ENCODE measurements around the gene EBP.

EBP gene

GRCh38 chrX:48521353-48522243 lies at the start of gene EBP:
Gene EBP (plus strand): TSS chrX:48521808. CDS start chrX:48523772, 1,964 bp downstream.
- DNase-seq: peak; percentile 95

GRCh38 chrX:48472225-48472624 lies 49.4 kb upstream of the EBP start:
- no peak for DNase-seq

GRCh38 chrX:48472851-48473703 lies 48.5 kb upstream of the EBP start:
- DNase-seq: no peak

GRCh38 chrX:48473704-48473990 lies 48.0 kb upstream of the EBP start:
- DNase-seq: no peak

GRCh38 chrX:48474127-48474526 lies 47.5 kb upstream of the EBP start:
- DNase-seq: no peak

GRCh38 chrX:48474581-48474980 lies 47.0 kb upstream of the EBP start:
- DNase-seq: no peak

GRCh38 chrX:48475296-48475695 lies 46.3 kb upstream of the EBP start:
- DNase-seq: peak; percentile 13

GRCh38 chrX:48475774-48476577 lies 45.6 kb upstream of the EBP start, which contains the start of gene FTSJ1:
Gene FTSJ1 (plus strand): TSS chrX:48476199. CDS start chrX:48478048, 1,849 bp downstream.
- peak; percentile 88 for DNase-seq

- DNase-seq: no peak
Observed at GRCh38 chrX:48476919-48477318, 44.7 kb upstream of the EBP start.

- no peak for DNase-seq
Observed at GRCh38 chrX:48477960-48478755, 43.5 kb upstream of the EBP start.

- DNase-seq: no peak
Observed at GRCh38 chrX:48478806-48479205, 42.8 kb upstream of the EBP start.

- no peak for DNase-seq
Observed at GRCh38 chrX:48480142-48480541, 41.5 kb upstream of the EBP start.

- DNase-seq: no peak
Observed at GRCh38 chrX:48480583-48480982, 41.0 kb upstream of the EBP start.

GRCh38 chrX:48482526-48482925 lies 39.1 kb upstream of the EBP start:
- DNase-seq: no peak

- DNase-seq: no peak
Observed at GRCh38 chrX:48487362-48487798, 34.2 kb upstream of the EBP start.

GRCh38 chrX:48488034-48488433 lies 33.6 kb upstream of the EBP start:
- no peak for DNase-seq

- DNase-seq: no peak
Observed at GRCh38 chrX:48489296-48489695, 32.3 kb upstream of the EBP start.

- DNase-seq: no peak
Observed at GRCh38 chrX:48489892-48490291, 31.7 kb upstream of the EBP start.

- no peak for DNase-seq
Observed at GRCh38 chrX:48490661-48491060, 30.9 kb upstream of the EBP start.

GRCh38 chrX:48491809-48492208 lies 29.8 kb upstream of the EBP start:
- DNase-seq: no peak

- DNase-seq: no peak
Observed at GRCh38 chrX:48492293-48492910, 29.2 kb upstream of the EBP start.

- DNase-seq: no peak
Observed at GRCh38 chrX:48493890-48494364, 27.7 kb upstream of the EBP start.

Measured in CD4-positive, alpha-beta T cell treated with Interleukin-17A for 4 hours (primary cell).